MM.1S (cell line): ENCODE data around the gene KRT84.

Experiments
- EZH2 ChIP-seq: fragments of 300-600 bp; sonication (generic); optimal IDR thresholded peaks from 2 replicates; pipeline ENCODE3; 2017; ENCODE audit warnings: low read depth, mild to moderate bottlenecking, antibody characterized with exemption, low read length, mixed read lengths
- TF ChIP-seq, protein P1 (sequence below): fragments of 300-600 bp; sonication (generic); IDR thresholded peaks from 2 replicates; pipeline ENCODE4 v1.5.1; 2016; ENCODE audit warnings: antibody characterized with exemption, low read length, mixed read lengths

DNA sequence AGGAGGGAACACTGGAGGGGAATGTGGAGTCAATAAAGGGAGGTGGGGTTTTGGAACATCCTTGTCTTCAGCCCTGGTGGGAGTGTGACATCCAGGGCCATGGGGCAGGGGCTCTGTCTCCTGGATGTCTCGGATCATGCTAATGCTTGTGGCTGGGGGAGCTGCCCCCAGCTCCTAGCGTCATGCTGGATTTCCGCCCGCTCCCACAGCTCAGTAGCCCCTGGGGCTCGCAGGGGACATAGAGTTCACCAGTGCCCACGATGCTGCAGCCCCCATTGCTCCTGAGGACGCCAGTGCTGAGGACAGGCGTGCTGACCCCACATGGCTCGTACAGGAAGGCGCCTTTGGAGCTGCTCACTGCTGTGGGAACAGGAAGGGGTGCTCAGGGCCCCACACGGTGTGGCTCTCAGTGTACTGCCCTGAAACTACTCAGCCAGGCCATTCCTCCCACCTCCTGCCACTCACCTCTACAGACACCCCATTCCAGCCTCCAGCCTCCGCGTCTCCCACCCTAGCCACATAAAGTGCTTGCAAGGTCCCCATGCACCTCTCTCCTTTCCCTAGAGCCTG lies 9.5 kb upstream of the KRT84 start:
- TF ChIP-seq, protein P1, sequence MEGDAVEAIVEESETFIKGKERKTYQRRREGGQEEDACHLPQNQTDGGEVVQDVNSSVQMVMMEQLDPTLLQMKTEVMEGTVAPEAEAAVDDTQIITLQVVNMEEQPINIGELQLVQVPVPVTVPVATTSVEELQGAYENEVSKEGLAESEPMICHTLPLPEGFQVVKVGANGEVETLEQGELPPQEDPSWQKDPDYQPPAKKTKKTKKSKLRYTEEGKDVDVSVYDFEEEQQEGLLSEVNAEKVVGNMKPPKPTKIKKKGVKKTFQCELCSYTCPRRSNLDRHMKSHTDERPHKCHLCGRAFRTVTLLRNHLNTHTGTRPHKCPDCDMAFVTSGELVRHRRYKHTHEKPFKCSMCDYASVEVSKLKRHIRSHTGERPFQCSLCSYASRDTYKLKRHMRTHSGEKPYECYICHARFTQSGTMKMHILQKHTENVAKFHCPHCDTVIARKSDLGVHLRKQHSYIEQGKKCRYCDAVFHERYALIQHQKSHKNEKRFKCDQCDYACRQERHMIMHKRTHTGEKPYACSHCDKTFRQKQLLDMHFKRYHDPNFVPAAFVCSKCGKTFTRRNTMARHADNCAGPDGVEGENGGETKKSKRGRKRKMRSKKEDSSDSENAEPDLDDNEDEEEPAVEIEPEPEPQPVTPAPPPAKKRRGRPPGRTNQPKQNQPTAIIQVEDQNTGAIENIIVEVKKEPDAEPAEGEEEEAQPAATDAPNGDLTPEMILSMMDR = no peak
- TF ChIP-seq EZH2 = no peak
